GM12873 (cell line): ENCODE results near the gene LAMTOR2.
A peak's percentile ranks its signal among the peaks of the same experiment; 100 is the strongest.

Source experiments
- CTCF ChIP-seq: IDR thresholded peaks from 2 replicates; pipeline ENCODE4 v1.5.1; 2012; ENCODE audit warnings: low read depth, mild to moderate bottlenecking, moderate library complexity, low read length, control low read depth; ENCODE audit not compliant: insufficient read depth; ENCODE audit errors: missing control alignments

The LAMTOR2 gene

GRCh38 chr1:156054500-156055280 lies at the start of gene LAMTOR2:
Gene LAMTOR2, plus strand, starts transcription at chr1:156054782. Its CDS starts 108 bp downstream, at chr1:156054890.
- no peak for TF ChIP-seq CTCF

- TF ChIP-seq CTCF = no peak
These were observed 49.6 kb upstream of the LAMTOR2 start for GRCh38 chr1:156004843-156005584.

- TF ChIP-seq CTCF = no peak
These were observed 47.8 kb upstream of the LAMTOR2 start for GRCh38 chr1:156006666-156007376.

- no peak for TF ChIP-seq CTCF
These were observed 45.2 kb upstream of the LAMTOR2 start for GRCh38 chr1:156009404-156009803.

GRCh38 chr1:156012051-156012817 lies 42.3 kb upstream of the LAMTOR2 start:
- TF ChIP-seq CTCF = peak; percentile 6

- TF ChIP-seq CTCF = no peak
These were observed 39.8 kb upstream of the LAMTOR2 start for GRCh38 chr1:156014829-156015228.

GRCh38 chr1:156019946-156020292 lies 34.7 kb upstream of the LAMTOR2 start:
- no peak for TF ChIP-seq CTCF
